ENCODE data around the gene CCDC92B. TPM values are rescaled to one million over a fixed set of nuclear protein-coding genes. Genes with fewer than 3 reads are reported as not detected.

Gene CCDC92B
- total RNA-seq, 1 donor from 2014 or later = 0.16 TPM

- intact Hi-C loops (cut with micrococcal nuclease) = no loop called here
- peaks cover 51% of the 10 kb centered on the region for H3K4me1 ChIP-seq
- H3K36me3 ChIP-seq = peaks cover 51% of the 10 kb centered on the region
- DNase-seq = no peak
- H3K27me3 ChIP-seq (ENCODE audit: low read depth) = no peaks in the 10 kb centered on the region
- H3K9me3 ChIP-seq (replicated peaks) = no peaks in the 10 kb centered on the region
- no peak for TF ChIP-seq CTCF (IDR thresholded peaks at IDR 0.05; ENCODE audit: borderline replicate concordance)
- H3K27ac ChIP-seq (replicated peaks) = peak overlapping the region; percentile 97
- H3K4me3 ChIP-seq = peak overlapping the region; percentile 88
Observed at GRCh38 chr17:2704031-2704889, 45.2 kb downstream of the CCDC92B start.

GRCh38 chr17:2703606-2704005 lies 45.8 kb downstream of the CCDC92B start:
- intact Hi-C loops (cut with micrococcal nuclease) = no loop called here
- no peak for TF ChIP-seq CTCF (IDR thresholded peaks at IDR 0.05; ENCODE audit: borderline replicate concordance)
- no peaks in the 10 kb centered on the region for H3K27me3 ChIP-seq (ENCODE audit: low read depth)
- DNase-seq = no peak
- no peaks in the 10 kb centered on the region for H3K9me3 ChIP-seq (replicated peaks)
- H3K4me3 ChIP-seq = no peak overlapping the region
- peaks cover 44% of the 10 kb centered on the region for H3K4me1 ChIP-seq
- H3K36me3 ChIP-seq = peaks cover 57% of the 10 kb centered on the region
- H3K27ac ChIP-seq (replicated peaks) = peak overlapping the region; percentile 97

GRCh38 chr17:2703181-2703580 lies 46.3 kb downstream of the CCDC92B start:
- TF ChIP-seq CTCF (IDR thresholded peaks at IDR 0.05; ENCODE audit: borderline replicate concordance) = no peak
- Histone ChIP-seq H3K27ac (replicated peaks) (peak overlapping the region; percentile 97), H3K9me3 (replicated peaks) (no peaks in the 10 kb centered on the region), H3K27me3 (ENCODE audit: low read depth) (no peaks in the 10 kb centered on the region), H3K36me3 (peaks cover 61% of the 10 kb centered on the region), H3K4me3 (no peak overlapping the region), H3K4me1 (peaks cover 40% of the 10 kb centered on the region)
- intact Hi-C loops (cut with micrococcal nuclease) = no loop called here
- DNase-seq = no peak

GRCh38 chr17:2701996-2702741 lies 47.3 kb downstream of the CCDC92B start:
- no peak for TF ChIP-seq CTCF (IDR thresholded peaks at IDR 0.05; ENCODE audit: borderline replicate concordance)
- Histone ChIP-seq H3K27ac (replicated peaks) (no peak overlapping the region), H3K27me3 (ENCODE audit: low read depth) (no peaks in the 10 kb centered on the region), H3K4me3 (no peak overlapping the region), H3K4me1 (peaks cover 30% of the 10 kb centered on the region), H3K9me3 (replicated peaks) (no peaks in the 10 kb centered on the region), H3K36me3 (peaks cover 71% of the 10 kb centered on the region)
- intact Hi-C loops (cut with micrococcal nuclease) = no loop called here
- peak; percentile 11 for DNase-seq

- intact Hi-C loops (cut with micrococcal nuclease) = no loop called here
- H3K27me3 ChIP-seq (ENCODE audit: low read depth) = no peaks in the 10 kb centered on the region
- H3K36me3 ChIP-seq = peaks cover 79% of the 10 kb centered on the region
- no peak for TF ChIP-seq CTCF (IDR thresholded peaks at IDR 0.05; ENCODE audit: borderline replicate concordance)
- H3K9me3 ChIP-seq (replicated peaks) = no peaks in the 10 kb centered on the region
- DNase-seq = peak; percentile 8
- H3K4me3 ChIP-seq = no peak overlapping the region
- H3K27ac ChIP-seq (replicated peaks) = no peak overlapping the region
- peaks cover 24% of the 10 kb centered on the region for H3K4me1 ChIP-seq
Observed at GRCh38 chr17:2701161-2701995, 48.1 kb downstream of the CCDC92B start.
